ENCODE results near the gene WDR73.

- TF ChIP-seq CTCF (optimal IDR thresholded peaks at IDR 0.05 in 1 of 3, IDR thresholded peaks at IDR 0.05 in 1 of 3, conservative IDR thresholded peaks at IDR 0.05 in 1 of 3; ENCODE audit: extremely low read depth in 1 of 3, insufficient read depth in 2 of 3, low read length in 3 of 3) (no peak), EZH2 (IDR thresholded peaks at IDR 0.05; ENCODE audit: low read length) (no peak)
Measured at GRCh38 chr15:84657748-84658079, 3.6 kb upstream of the WDR73 start.
